HepG2 (cell line): ENCODE data around the gene HNRNPA1. TPM values are rescaled to one million over a fixed set of nuclear protein-coding genes. Genes with fewer than 3 reads are reported as not detected.
A peak's percentile ranks its signal among the peaks of the same experiment; 100 is the strongest.

Experiments
- ATF1 ChIP-seq: IDR thresholded peaks from 2 replicates; pipeline ENCODE4 v1.6.1; 2016; ENCODE audit warnings: mild to moderate bottlenecking, control low read depth
- HNRNPUL1 ChIP-seq: fragments of 200-400 bp; formaldehyde crosslinking; IDR thresholded peaks from 2 replicates; pipeline ENCODE4 v1.6.1; 2017; ENCODE audit warnings: low read depth, mild to moderate bottlenecking, low read length, moderate library complexity
- MAFF ChIP-seq: IDR thresholded peaks from 2 replicates; pipeline ENCODE4 v1.6.1; 2011; ENCODE audit warnings: low read depth, low read length, improper control_type of control experiment
- MBD4 ChIP-seq: IDR thresholded peaks from 2 replicates; pipeline ENCODE4 v1.6.1; 2012; ENCODE audit warnings: low read length, inconsistent platforms, borderline replicate concordance
- MTA3 ChIP-seq: sonication (generic); formaldehyde crosslinking; IDR thresholded peaks from 2 replicates; pipeline ENCODE4 v1.4.0; 2020; ENCODE audit warnings: missing genetic modification reagents
- PCBP1 ChIP-seq: fragments of 200-400 bp; formaldehyde crosslinking; IDR thresholded peaks from 2 replicates; pipeline ENCODE4 v1.6.1; 2017; ENCODE audit warnings: mild to moderate bottlenecking, low read depth, low read length, borderline replicate concordance
- PRDM4 ChIP-seq: sonication (generic); formaldehyde crosslinking; IDR thresholded peaks from 2 replicates; pipeline ENCODE4 v1.9.0; 2021; ENCODE audit warnings: missing genetic modification reagents, borderline replicate concordance
- SNRNP70 ChIP-seq: fragments of 200-400 bp; formaldehyde crosslinking; IDR thresholded peaks from 2 replicates; pipeline ENCODE4 v1.6.1; 2017; ENCODE audit warnings: mild to moderate bottlenecking, low read depth, low read length, moderate library complexity
- XBP1 ChIP-seq: sonication (generic); formaldehyde crosslinking; IDR thresholded peaks from 2 replicates; pipeline ENCODE4 v1.5.0; 2020; ENCODE audit warnings: missing genetic modification reagents
- ZBTB4 ChIP-seq: sonication (generic); formaldehyde crosslinking; IDR thresholded peaks from 2 replicates; pipeline ENCODE4 v1.4.0; 2020; ENCODE audit warnings: missing genetic modification reagents, mild to moderate bottlenecking, borderline replicate concordance
- ZNF605 ChIP-seq: sonication (generic); formaldehyde crosslinking; IDR thresholded peaks from 2 replicates; pipeline ENCODE4 v1.8.0; 2022; ENCODE audit warnings: mild to moderate bottlenecking, missing genetic modification reagents
- ZNF773 ChIP-seq: sonication (generic); formaldehyde crosslinking; IDR thresholded peaks from 2 replicates; pipeline ENCODE4 v1.4.0; 2020; ENCODE audit warnings: missing genetic modification reagents, borderline replicate concordance
- ZSCAN20 ChIP-seq: sonication (generic); formaldehyde crosslinking; IDR thresholded peaks from 2 replicates; pipeline ENCODE4 v1.4.0; 2020; ENCODE audit warnings: missing genetic modification reagents, mild to moderate bottlenecking, borderline replicate concordance
- polyA plus RNA-seq, 8 experiments: library from polyadenylated mRNA; depleted of rRNA in 3 of 8; stranded (reverse) in 7 of 8; unstranded in 1 of 8; fragments of >200 nt; fragmentation: Illumina TruSeq in 4 of 8; extraction: Trizol in 4 of 8; gene quantifications; 2 replicates each; pipeline versions ENCODE4 v1.2.1 to v1.2.3, GENCODE V29; 2011 to 2016; ENCODE audit warnings: low read depth in 4 of 8, missing spikeins in 1 of 8, mixed read lengths in 1 of 8; ENCODE audit not compliant: insufficient read depth in 1 of 8
- total RNA-seq, 5 experiments: library from RNA; depleted of rRNA; stranded (reverse); fragments of >200 nt; fragmentation: Illumina TruSeq; extraction: Trizol; gene quantifications; 2 replicates each; pipeline ENCODE4 v1.2.3, GENCODE V29; 2016; ENCODE audit warnings: low read depth in 1 of 5
- TF ChIP-seq, protein P1 (sequence below): sonication (generic); formaldehyde crosslinking; IDR thresholded peaks from 2 replicates; pipeline ENCODE4 v1.4.0; 2020; ENCODE audit warnings: missing genetic modification reagents, borderline replicate concordance
- TF ChIP-seq, protein P2 (sequence below): sonication (generic); formaldehyde crosslinking; IDR thresholded peaks from 2 replicates; pipeline ENCODE4 v1.4.0; 2020; ENCODE audit warnings: missing genetic modification reagents, borderline replicate concordance
- TF ChIP-seq, protein P3 (sequence below): sonication (generic); formaldehyde crosslinking; IDR thresholded peaks from 2 replicates; pipeline ENCODE4 v1.8.0; 2022; ENCODE audit warnings: mild to moderate bottlenecking, missing genetic modification reagents, moderate library complexity

HNRNPA1 gene
- total and polyA plus RNA-seq, 2 of the 13 experiments (the other 11 are each of a cell fraction or from before 2014, with no cell fraction given) = 535 to 1,820 TPM

DNA sequence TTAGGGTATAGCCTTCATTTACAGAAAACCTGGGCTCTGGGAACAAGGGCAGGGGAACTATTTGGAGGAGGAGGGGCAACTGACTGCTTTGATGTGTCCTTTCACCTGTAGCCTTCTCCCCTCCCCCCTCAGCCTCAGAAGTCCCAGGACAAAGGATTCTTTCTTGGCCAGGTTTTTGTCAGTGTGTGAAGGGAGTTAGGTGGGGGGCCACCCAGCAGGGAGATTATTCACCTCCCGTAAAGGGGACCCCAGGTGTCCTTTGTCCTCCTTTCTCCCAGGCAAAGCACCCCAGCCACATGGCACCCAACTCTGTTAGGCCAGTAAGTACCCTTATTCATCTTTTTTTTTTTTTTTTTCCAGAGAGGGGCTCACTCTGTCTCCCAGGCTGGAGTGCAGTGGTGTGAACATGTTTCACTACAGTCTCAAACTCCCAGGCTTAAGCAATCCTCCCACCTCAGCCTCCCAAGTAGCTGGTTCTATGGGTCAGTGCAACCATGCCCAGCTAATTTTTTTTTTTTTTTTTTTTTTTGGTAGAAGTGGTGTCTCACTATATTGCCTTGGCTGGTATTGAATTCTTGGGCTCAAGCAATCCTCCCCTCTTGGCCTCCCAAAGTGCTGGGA, 21.0 kb downstream of the HNRNPA1 start (continued):
- TF ChIP-seq, protein P1, sequence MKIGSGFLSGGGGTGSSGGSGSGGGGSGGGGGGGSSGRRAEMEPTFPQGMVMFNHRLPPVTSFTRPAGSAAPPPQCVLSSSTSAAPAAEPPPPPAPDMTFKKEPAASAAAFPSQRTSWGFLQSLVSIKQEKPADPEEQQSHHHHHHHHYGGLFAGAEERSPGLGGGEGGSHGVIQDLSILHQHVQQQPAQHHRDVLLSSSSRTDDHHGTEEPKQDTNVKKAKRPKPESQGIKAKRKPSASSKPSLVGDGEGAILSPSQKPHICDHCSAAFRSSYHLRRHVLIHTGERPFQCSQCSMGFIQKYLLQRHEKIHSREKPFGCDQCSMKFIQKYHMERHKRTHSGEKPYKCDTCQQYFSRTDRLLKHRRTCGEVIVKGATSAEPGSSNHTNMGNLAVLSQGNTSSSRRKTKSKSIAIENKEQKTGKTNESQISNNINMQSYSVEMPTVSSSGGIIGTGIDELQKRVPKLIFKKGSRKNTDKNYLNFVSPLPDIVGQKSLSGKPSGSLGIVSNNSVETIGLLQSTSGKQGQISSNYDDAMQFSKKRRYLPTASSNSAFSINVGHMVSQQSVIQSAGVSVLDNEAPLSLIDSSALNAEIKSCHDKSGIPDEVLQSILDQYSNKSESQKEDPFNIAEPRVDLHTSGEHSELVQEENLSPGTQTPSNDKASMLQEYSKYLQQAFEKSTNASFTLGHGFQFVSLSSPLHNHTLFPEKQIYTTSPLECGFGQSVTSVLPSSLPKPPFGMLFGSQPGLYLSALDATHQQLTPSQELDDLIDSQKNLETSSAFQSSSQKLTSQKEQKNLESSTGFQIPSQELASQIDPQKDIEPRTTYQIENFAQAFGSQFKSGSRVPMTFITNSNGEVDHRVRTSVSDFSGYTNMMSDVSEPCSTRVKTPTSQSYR (CRISPR knock-in tag) = peak; percentile 96
- no peak for TF ChIP-seq MBD4
- no peak for TF ChIP-seq PRDM4 (CRISPR knock-in tag)
- no peak for TF ChIP-seq MAFF
- no peak for TF ChIP-seq ZBTB4 (CRISPR knock-in tag)
- no peak for TF ChIP-seq ZSCAN20 (CRISPR knock-in tag)
- no peak for TF ChIP-seq XBP1 (CRISPR knock-in tag)
- TF ChIP-seq PCBP1 = no peak
- no peak for TF ChIP-seq HNRNPUL1
- no peak for TF ChIP-seq MTA3 (CRISPR knock-in tag)
- TF ChIP-seq ATF1 = no peak
- TF ChIP-seq, protein P2, sequence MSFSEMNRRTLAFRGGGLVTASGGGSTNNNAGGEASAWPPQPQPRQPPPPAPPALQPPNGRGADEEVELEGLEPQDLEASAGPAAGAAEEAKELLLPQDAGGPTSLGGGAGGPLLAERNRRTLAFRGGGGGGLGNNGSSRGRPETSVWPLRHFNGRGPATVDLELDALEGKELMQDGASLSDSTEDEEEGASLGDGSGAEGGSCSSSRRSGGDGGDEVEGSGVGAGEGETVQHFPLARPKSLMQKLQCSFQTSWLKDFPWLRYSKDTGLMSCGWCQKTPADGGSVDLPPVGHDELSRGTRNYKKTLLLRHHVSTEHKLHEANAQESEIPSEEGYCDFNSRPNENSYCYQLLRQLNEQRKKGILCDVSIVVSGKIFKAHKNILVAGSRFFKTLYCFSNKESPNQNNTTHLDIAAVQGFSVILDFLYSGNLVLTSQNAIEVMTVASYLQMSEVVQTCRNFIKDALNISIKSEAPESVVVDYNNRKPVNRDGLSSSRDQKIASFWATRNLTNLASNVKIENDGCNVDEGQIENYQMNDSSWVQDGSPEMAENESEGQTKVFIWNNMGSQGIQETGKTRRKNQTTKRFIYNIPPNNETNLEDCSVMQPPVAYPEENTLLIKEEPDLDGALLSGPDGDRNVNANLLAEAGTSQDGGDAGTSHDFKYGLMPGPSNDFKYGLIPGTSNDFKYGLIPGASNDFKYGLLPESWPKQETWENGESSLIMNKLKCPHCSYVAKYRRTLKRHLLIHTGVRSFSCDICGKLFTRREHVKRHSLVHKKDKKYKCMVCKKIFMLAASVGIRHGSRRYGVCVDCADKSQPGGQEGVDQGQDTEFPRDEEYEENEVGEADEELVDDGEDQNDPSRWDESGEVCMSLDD (CRISPR knock-in tag) = peak; percentile 82; the same call in 1 of the 2 replicates
- TF ChIP-seq ZNF773 (CRISPR knock-in tag) = no peak
- no peak for TF ChIP-seq ZNF605 (CRISPR knock-in tag)
- TF ChIP-seq, protein P3, sequence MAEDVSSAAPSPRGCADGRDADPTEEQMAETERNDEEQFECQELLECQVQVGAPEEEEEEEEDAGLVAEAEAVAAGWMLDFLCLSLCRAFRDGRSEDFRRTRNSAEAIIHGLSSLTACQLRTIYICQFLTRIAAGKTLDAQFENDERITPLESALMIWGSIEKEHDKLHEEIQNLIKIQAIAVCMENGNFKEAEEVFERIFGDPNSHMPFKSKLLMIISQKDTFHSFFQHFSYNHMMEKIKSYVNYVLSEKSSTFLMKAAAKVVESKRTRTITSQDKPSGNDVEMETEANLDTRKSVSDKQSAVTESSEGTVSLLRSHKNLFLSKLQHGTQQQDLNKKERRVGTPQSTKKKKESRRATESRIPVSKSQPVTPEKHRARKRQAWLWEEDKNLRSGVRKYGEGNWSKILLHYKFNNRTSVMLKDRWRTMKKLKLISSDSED (CRISPR knock-in tag) = no peak
- no peak for TF ChIP-seq SNRNP70
